ENCODE results near the gene ABCA7.

Gene ABCA7

DNA sequence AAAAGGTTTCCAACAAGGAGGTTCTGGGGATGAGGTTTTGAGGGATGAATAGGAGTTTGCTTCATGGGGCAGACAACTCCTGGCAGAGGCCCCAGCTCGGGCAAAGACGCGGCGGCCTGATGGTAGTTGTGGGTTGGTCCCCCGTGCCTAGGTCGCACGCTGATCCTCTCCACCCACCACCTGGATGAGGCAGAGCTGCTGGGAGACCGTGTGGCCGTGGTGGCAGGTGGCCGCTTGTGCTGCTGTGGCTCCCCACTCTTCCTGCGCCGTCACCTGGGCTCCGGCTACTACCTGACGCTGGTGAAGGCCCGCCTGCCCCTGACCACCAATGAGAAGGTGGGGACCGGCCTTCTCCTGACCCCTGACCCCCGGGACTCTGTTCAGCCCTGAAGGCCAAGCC lies 11.9 kb downstream of the ABCA7 start:
- Histone ChIP-seq H2AFZ (ENCODE audit: low read depth, low read length, severe bottlenecking) (no peak overlapping the region), H3K4me3 (ENCODE audit: insufficient read depth, low read length, poor library complexity, severe bottlenecking) (no peak overlapping the region), H3K36me3 (ENCODE audit: low read length) (no peaks in the 10 kb centered on the region), H3K4me2 (ENCODE audit: low read depth, low read length, poor library complexity, severe bottlenecking) (no peak overlapping the region), H3K9ac (ENCODE audit: low read length) (no peak overlapping the region), H3F3A (ENCODE audit: insufficient read depth) (no peaks in the 10 kb centered on the region), H3K79me2 (ENCODE audit: insufficient read depth, low read length) (no peaks in the 10 kb centered on the region), H3K27me3 (ENCODE audit: low read length) (no peaks in the 10 kb centered on the region), H3K27ac (ENCODE audit: low read depth, low read length) (no peak overlapping the region), H3K9me3 (ENCODE audit: insufficient read depth, low read length) (no peaks in the 10 kb centered on the region), H4K20me1 (ENCODE audit: low read depth, low read length) (no peaks in the 10 kb centered on the region), H3K9me2 (replicated peaks; ENCODE audit: insufficient read depth, low read length) (no peaks in the 10 kb centered on the region)
- no peak for TF ChIP-seq EZH2phosphoT487 (conservative IDR thresholded peaks at IDR 0.05; ENCODE audit: low read length)
- TF ChIP-seq, protein P1, sequence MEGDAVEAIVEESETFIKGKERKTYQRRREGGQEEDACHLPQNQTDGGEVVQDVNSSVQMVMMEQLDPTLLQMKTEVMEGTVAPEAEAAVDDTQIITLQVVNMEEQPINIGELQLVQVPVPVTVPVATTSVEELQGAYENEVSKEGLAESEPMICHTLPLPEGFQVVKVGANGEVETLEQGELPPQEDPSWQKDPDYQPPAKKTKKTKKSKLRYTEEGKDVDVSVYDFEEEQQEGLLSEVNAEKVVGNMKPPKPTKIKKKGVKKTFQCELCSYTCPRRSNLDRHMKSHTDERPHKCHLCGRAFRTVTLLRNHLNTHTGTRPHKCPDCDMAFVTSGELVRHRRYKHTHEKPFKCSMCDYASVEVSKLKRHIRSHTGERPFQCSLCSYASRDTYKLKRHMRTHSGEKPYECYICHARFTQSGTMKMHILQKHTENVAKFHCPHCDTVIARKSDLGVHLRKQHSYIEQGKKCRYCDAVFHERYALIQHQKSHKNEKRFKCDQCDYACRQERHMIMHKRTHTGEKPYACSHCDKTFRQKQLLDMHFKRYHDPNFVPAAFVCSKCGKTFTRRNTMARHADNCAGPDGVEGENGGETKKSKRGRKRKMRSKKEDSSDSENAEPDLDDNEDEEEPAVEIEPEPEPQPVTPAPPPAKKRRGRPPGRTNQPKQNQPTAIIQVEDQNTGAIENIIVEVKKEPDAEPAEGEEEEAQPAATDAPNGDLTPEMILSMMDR (IDR thresholded peaks at IDR 0.05; ENCODE audit: insufficient read depth, low read length, poor library complexity, severe bottlenecking) = no peak

DNA sequence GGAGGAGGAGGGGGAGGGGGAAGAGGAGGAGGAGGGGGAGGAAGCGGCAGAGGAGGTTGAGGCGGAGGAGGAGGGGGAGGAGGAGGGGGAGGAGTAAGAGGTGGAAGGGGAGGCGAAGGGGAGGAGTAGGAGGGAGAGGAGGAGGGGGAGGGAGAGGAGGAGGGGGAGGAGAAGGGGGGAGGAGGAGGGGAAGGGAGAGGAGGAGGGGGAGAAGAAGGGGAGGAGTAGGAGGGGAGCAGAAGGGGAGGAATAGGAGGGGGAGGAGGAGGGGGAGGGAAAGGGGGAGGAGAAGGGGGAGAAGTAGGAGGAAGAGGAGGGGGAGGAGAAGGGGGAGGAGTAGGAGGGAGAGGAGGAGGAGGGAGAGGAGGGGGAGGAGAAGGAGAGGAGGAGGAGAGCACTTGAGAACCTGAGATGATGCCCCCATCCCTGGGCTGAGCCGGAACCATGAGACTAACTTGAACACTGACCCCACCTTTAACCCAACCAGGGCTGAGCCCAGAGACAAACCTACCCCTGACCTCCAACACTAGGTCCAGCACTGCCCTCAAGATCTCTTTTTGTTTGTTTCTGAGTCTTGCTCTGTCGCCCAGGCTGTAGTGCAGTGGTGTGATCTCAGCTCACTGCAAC lies 12.6 kb downstream of the ABCA7 start:
- no peaks in the 10 kb centered on the region for H3K9me2 ChIP-seq (replicated peaks; ENCODE audit: insufficient read depth, low read length)
- no peak overlapping the region for H3K4me2 ChIP-seq (ENCODE audit: low read depth, low read length, poor library complexity, severe bottlenecking)
- no peaks in the 10 kb centered on the region for H3K79me2 ChIP-seq (ENCODE audit: insufficient read depth, low read length)
- no peaks in the 10 kb centered on the region for H3K9me3 ChIP-seq (ENCODE audit: insufficient read depth, low read length)
- no peaks in the 10 kb centered on the region for H3K27me3 ChIP-seq (ENCODE audit: low read length)
- H3F3A ChIP-seq (ENCODE audit: insufficient read depth) = 0 out of 2 replicates have a peak, but pooled peaks cover 2% of the 10 kb centered on the region
- no peak overlapping the region for H3K4me3 ChIP-seq (ENCODE audit: insufficient read depth, low read length, poor library complexity, severe bottlenecking)
- H4K20me1 ChIP-seq (ENCODE audit: low read depth, low read length) = no peaks in the 10 kb centered on the region
- no peak overlapping the region for H2AFZ ChIP-seq (ENCODE audit: low read depth, low read length, severe bottlenecking)
- H3K36me3 ChIP-seq (ENCODE audit: low read length) = no peaks in the 10 kb centered on the region
- H3K9ac ChIP-seq (ENCODE audit: low read length) = no peak overlapping the region
- no peak overlapping the region for H3K27ac ChIP-seq (ENCODE audit: low read depth, low read length)
- TF ChIP-seq, protein P1 (IDR thresholded peaks at IDR 0.05; ENCODE audit: insufficient read depth, low read length, poor library complexity, severe bottlenecking) = no peak
- TF ChIP-seq EZH2phosphoT487 (conservative IDR thresholded peaks at IDR 0.05; ENCODE audit: low read length) = no peak

DNA sequence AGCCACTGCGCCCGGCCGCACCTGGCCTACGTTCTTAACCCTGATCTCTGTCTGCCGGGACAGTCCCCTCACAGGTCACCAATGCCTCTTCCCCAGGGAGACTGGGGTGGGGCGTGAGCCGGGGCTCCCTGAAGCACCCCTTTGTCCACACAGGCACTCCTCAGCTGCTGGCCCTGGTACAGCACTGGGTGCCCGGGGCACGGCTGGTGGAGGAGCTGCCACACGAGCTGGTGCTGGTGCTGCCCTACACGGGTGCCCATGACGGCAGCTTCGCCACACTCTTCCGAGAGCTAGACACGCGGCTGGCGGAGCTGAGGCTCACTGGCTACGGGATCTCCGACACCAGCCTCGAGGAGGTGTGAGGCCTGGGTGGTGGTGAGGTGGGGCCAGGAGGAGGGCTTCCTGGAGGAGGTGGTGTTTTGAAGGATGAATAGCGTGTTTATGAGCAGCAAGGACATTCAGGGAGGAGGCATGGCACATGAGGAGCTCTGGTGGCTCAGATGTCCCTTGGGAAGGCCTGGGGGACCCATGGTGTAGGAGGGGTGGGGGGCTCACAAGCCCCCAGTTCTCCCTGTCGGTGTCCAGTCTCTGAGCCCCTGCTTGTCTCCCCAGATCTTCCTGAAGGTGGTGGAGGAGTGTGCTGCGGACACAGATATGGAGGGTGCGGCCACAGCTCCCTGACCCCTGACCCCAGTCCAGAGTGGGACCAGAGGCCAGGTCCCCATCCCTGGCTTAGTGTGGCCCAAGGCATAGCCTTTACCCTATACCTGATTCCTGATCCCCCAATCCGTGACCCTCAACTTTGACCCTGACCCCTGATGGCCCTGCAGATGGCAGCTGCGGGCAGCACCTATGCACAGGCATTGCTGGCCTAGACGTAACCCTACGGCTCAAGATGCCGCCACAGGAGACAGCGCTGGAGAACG lies 13.5 kb downstream of the ABCA7 start:
- Histone ChIP-seq H3K27me3 (ENCODE audit: low read length) (no peaks in the 10 kb centered on the region), H3K9me2 (replicated peaks; ENCODE audit: insufficient read depth, low read length) (no peaks in the 10 kb centered on the region), H3K27ac (ENCODE audit: low read depth, low read length) (no peak overlapping the region), H4K20me1 (ENCODE audit: low read depth, low read length) (no peaks in the 10 kb centered on the region), H2AFZ (ENCODE audit: low read depth, low read length, severe bottlenecking) (no peak overlapping the region), H3F3A (ENCODE audit: insufficient read depth) (0 out of 2 replicates have a peak, but pooled peaks cover 4% of the 10 kb centered on the region), H3K9me3 (ENCODE audit: insufficient read depth, low read length) (no peaks in the 10 kb centered on the region), H3K4me3 (ENCODE audit: insufficient read depth, low read length, poor library complexity, severe bottlenecking) (no peak overlapping the region), H3K79me2 (ENCODE audit: insufficient read depth, low read length) (no peaks in the 10 kb centered on the region), H3K36me3 (ENCODE audit: low read length) (no peaks in the 10 kb centered on the region), H3K9ac (ENCODE audit: low read length) (no peak overlapping the region), H3K4me2 (ENCODE audit: low read depth, low read length, poor library complexity, severe bottlenecking) (no peak overlapping the region)
- no peak for TF ChIP-seq EZH2phosphoT487 (conservative IDR thresholded peaks at IDR 0.05; ENCODE audit: low read length)
- TF ChIP-seq, protein P1 (IDR thresholded peaks at IDR 0.05; ENCODE audit: insufficient read depth, low read length, poor library complexity, severe bottlenecking) = no peak

All from SU-DHL-6 (cell line).